Activated naive CD4-positive, alpha-beta T cell (primary cell): ENCODE results near the gene TMEM59.
"Not testable (repeated sequence)": the region's sequence is repeated elsewhere in the genome, so short reads cannot be mapped to it uniquely, and the experiment has no call there.

ENCODE experiments used
- DNase-seq, 4 experiments: peaks; one replicate each; lab custom pipeline; 2025; lab: John Stamatoyannopoulos, UW

Gene TMEM59, protein sequence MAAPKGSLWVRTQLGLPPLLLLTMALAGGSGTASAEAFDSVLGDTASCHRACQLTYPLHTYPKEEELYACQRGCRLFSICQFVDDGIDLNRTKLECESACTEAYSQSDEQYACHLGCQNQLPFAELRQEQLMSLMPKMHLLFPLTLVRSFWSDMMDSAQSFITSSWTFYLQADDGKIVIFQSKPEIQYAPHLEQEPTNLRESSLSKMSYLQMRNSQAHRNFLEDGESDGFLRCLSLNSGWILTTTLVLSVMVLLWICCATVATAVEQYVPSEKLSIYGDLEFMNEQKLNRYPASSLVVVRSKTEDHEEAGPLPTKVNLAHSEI

DNA sequence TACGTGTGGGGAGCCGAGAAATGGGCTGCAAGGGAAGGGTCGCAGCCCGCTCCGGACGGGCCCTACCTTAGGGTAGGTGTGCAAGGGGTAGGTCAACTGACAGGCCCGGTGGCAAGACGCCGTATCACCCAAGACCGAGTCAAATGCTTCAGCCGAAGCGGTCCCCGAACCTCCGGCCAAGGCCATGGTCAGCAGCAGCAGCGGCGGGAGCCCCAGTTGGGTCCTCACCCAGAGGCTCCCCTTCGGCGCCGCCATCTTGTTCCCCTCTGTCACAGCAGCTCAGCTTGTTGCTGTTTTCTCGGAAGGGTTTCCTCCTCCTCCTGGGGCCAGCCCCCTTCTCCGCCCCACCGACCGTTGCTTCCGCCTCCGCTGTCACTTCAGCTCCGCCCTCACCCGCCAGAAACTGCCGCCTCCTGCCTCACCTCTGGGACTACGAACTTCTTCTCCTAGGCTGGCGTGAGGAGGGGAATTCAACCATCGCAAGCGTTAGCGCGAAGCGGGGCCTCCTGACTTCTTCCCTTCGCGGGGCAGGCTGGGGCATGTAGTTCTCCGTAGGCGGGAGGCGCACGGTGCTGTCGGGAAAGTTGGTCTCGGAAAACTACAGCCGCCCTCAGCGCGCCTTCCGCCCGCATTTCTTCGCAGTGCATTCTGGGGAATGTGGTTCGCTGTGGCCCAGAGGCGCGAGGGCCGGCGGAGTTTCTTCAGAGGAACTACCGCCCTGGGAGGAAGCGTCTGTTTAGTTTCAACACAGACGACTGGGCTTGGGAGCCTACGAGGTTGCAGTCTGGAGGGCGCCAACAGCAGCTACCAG lies at the start of gene TMEM59, which contains the start of gene TCEANC2:
TSS of gene TMEM59 (minus strand) at position 271 of the 811 bp plus-strand sequence. CDS start at position 255, 16 bp downstream.
TSS of gene TCEANC2 (plus strand) at position 675 of the 811 bp plus-strand sequence. CDS start 815 bp downstream, outside the sequence.
- DNase-seq, result peak; percentile 91 to 95 (median 94)

DNA sequence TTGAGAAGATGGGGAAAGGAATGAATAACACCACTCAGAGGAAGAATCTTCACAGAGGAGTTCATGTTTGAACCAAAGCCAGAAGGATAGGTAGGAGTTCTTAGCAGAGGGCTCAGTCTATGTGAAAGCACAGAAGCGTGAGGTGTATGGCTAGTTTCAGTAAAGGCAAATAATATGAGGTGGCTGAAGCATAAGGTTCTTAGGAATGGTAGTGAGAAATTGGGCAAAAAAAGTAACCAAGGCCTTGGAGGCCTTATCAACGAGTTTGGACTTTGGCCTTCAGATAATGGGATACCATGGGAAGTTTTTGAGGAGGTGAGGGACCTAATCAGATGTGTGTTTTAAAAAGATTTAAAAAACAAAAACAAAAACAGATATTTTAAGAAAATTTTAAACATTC lies 47.5 kb upstream of the TMEM59 start:
- DNase-seq, result no peak

DNA sequence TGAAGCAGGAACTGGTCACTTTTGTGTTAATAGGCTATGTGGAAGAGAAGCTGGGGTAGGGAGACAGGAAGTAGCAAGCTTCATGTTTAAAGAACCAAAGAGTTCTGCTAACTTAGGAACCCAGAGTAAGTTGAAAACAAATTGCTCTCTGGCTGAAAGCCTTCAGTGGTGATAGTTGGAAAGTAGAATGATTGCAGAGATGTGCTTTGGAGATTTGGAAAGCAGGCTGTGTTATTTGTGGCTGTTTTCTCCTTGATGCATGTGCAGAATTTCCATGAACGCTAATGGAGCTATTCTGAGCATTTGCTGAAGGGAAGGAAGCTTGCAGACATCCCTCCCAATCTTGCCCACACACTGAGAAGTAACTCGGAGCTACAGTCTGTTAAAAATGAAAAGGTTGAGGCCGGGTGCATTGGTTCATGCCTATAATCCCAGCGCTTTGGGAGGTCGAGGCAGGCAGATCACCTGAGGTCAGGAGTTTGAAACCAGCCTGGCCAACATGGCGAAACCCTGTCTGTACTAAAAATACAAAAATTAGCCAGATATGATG lies 46.1 kb upstream of the TMEM59 start:
- no peak for DNase-seq

DNA sequence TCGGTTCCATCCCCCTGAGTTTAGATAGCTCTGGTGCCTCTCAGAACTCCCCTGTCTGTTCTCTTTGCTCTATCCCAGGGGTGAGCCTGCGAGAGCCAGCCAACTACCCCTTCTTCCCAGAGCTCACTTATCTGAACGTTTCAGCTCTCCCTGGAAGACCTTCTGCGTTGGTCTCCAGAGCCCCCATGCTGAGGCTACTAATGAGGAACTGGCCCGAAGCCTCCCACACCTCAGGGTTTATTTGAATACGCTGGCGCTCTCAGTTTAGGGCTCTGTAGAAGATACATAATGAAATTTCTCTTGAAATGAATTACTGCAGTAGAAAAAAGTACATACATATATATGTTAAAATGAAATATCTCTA lies 43.9 kb upstream of the TMEM59 start:
- no peak for DNase-seq

DNA sequence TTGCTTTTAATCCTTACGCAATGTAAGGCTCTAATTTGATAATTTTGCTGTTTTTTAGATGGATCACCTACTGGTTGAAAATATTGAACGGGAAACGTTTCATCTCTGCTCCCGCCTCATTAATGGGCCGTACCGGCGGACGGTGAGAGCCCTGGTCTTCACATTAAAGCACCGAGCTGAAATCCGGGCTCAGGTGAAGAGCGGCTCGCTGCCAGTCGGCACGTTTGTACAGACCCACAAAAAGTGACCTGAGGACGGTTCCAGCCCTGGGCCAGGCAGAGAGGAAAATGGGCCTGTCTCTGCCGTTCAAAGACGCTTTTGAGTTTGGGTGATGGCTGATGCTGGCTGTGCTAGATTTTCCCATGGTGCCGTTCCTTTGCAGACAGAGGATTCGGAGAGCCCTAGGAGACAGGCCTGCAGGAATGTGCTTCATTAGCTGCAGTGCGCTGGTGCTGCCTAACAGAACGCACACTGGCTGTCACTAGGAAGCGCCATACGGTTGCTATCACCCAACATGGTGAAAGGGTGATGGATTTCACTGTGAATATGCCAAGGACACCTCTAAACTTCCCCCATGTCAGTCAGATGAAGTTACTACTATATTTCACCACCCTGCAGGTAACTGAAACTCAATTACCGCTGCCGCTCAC lies 43.3 kb upstream of the TMEM59 start:
- no peak for DNase-seq

DNA sequence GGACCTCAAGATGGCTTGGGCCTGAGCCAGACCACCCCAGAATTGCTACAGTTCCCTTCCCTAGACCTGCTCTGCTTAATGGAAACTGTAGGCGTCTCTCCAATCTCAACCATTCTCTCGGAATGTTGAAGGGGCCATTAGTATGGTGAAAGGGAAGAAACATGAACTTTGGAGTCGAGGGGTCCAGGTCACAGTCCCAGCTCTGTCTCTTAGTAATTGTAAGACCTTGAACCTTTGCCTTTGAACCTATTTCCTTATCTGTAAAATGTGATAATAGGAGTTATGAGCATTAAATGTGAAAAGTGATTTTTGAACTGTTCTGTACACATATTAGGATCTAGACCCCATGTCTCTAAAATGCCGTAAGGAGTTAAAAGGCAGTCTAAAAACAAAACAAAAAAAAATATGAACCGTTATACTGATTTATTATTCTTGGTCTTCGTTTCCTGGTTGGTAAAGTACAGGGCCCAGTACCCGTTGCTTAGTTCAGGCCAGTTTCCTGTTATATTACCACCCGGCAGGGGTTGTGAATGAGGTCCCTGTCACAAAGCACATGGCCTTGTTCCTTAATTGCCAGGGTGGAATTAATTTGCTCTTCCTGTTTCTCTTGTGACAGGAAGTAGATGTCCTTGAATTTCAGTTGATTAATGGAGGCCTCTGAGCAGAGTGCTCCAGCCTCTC lies 42.7 kb upstream of the TMEM59 start:
- no peak for DNase-seq

DNA sequence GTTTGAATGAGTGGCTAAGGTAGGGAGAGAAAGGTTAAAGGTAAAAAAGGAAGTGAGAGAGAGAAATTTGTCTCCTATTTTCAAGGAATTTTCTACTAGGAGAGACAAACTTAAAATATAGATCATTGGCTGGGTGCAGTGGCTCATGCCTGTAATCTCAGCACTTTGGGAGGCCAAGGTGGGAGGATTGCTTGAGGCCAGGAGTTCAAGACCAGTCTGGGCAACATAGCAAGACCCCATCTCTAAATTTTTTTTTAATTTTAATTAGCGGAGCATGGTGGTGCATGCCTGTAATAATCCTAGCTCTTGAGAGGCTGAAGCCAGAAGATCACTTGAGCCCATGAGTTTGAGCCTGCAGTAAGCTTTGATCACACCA lies 41.7 kb upstream of the TMEM59 start:
- not testable (repeated sequence) for DNase-seq

DNA sequence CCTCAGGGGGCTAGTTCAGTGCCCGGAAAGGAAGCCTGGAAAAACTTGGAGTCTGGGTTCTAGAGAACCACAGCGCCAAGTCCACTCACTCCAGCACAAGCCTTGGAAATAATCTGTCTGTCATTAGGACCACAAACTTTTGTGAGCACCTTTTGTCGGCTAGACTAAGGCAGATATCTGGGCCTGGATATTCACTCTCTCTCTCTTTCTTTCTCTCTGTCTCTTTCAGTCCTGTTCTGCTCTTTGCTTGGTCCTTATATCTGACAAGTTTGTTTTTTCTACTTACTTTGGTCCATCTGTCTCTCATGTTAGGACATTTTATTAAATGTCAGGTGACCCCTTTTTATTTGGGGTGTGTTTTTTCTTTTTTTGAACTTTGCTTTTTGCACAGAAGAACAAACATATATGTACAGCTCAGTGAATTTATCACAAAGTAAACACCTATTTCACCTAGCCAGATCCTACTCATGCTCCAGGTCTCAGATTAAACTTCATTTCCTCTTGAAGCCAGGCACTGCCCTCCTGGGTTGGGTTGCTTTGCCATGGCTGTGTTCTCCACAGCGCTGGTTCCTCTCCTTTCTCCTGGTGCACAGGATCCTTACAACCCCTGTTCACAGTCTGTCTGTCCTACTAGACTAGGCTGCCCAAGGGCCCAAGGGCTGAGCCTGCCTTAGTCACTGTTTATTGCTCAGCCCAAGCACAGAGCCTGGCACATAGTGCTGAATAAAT lies 41.2 kb upstream of the TMEM59 start:
- no peak for DNase-seq

DNA sequence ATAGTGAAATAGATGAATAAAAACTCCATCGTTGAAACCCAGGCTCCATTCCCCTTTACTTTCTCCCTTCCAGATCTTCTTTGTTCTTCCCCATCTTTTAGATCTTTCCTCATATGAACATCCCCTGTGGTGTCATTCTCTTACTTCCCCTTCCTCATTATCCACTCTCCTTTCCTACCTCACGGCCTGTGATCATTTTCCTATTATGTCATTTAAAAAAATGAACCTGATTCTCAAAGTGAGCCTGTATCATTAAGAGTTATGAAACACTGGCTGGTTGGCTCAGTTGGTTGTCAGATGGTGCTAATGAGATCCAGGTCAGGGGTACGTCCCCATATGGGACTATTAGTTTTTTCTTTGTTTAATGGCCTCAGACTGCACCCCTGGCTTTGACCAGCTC lies 38.7 kb upstream of the TMEM59 start:
- no peak for DNase-seq

DNA sequence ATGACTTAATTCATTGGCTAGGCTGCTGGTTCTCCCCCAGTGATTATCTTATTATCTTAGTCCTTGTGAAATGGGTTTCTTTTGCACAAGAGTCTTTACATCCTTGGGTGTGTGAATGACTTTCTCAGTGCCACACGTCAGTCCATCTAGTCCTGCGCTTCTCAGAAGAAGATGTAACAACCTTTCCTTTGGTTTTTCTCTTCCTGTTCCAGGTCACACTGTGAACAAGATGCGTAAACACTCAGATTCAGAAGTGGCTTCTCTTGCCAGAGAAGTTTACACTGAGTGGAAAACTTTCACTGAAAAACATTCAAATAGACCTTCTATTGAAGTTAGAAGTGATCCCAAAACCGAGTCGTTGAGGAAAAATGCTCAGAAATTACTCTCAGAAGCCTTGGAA lies 35.4 kb upstream of the TMEM59 start:
- DNase-seq, result no peak

DNA sequence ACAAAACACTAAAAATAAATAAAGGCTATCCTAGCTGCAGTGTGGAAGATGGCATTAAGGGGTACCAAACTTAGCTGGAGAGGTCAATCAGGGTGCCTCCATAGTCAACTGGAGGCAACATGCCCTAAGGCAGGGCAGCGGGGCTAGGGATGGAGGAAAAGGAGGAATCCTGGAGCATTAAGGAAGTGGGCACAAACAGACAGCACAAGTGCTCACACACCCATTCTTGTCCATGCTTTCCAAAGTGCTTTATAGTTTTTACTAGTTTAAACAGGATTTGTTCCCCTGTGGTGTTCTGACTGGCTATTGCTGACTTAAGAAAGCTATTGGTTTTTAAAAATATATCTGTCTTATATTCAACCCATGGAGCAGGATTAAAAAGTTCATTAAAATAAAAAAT lies 33.8 kb upstream of the TMEM59 start:
- DNase-seq, result no peak

DNA sequence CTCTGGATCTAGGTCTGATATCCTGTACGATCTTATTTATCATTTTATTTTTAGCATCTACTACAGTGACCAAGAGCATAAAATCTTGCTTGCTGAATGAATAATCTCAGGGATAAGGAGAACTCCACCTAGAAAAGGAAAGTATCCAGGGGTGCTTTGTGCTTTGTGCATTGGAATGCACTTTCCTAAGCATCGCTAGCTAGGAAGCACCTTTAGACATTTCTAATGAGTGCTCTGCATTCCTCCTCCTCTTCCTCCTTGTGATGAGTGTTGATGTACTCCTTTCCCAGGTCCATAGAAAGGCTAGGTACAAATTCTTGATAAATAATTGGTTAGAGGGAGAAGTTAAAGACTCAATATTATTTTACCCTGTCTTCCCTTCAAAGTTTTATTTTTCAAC lies 31.8 kb upstream of the TMEM59 start:
- DNase-seq, result no peak

DNA sequence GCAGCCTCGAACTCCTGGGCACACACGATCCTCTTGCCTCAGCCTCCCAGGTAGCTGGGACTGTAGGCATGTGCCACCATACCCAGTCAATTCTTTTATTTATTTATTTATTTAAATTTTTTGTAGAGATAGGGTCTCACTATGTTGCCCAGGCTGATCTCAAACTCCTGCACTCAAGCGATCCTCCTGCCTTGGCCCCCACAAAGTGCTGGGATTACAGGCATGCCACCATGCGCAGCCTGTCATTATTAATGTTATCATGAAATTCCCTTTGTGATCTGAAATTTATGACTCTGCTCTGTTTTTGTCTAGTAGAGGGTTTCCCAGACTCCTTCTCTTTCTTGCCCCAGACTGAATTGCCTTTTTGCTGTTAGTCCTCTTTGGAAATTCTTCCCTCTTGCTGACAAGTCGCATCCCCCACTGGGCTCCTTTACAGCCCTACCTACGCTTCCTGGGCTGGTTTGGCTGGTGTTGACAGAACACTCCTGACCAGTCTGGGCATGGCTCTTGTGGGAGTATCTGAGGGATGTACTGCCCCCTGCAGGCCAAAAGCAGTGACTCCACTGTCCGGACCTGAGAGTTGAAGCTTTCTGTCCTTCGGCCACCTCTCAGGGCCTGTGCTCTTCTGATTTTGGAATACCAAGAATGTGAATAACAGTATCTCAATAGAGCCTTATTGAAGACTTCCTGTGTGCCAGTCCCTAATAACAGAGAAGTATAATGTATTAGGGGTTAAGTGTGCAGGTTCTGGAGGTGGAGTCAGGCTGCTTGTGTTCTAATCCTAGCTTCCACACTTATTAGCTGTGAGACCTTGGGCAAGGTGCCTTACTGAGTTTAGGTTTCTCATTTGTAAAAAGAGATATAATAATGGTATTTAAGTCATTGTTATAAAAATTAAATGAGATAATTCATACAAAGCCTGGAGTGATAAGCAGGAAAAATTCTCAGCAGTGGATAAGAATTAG lies 28.6 kb upstream of the TMEM59 start:
- peak in 3 of 4 experiments; percentile 3 to 37 (median 5) for DNase-seq

DNA sequence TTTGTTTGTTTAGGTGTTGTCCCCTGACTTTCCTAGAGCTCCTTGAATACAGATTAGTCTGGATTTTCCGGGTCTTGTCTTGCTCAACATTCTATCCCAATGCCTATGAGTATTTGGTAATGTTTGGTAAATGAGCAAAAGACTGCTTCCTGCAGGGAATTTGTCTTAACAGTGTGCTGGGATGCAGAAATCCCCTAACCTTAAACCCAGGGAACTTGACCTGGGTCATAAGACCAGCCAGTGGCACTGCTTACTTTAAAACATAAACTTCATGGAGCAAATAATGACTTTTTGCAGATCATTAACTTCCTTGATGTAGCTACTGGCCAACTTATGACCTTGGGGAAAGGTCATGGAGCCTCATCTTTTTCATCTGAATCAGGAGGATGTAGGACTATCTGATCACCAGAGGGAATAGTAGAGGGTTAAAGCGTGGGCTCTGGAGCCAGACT lies 27.6 kb upstream of the TMEM59 start:
- DNase-seq, result no peak

DNA sequence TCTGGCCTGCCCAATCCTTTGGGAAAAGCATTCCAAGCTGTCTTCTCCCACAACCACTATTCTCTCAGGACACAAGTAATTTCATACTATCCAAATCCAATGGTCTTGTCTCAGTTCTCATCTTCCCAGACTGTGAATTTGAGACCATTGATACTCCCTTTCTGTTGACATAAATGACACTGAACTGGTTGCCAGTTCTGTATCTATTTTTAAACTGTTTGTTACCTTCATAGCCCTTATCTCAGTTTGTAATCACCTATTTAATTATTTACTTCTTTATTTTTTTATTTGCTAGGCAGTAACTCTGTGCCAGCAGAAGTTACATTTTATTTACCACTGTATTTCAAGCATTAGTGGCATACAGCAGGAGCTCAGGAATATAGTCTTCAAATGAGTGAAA lies 24.4 kb upstream of the TMEM59 start:
- DNase-seq, result no peak

DNA sequence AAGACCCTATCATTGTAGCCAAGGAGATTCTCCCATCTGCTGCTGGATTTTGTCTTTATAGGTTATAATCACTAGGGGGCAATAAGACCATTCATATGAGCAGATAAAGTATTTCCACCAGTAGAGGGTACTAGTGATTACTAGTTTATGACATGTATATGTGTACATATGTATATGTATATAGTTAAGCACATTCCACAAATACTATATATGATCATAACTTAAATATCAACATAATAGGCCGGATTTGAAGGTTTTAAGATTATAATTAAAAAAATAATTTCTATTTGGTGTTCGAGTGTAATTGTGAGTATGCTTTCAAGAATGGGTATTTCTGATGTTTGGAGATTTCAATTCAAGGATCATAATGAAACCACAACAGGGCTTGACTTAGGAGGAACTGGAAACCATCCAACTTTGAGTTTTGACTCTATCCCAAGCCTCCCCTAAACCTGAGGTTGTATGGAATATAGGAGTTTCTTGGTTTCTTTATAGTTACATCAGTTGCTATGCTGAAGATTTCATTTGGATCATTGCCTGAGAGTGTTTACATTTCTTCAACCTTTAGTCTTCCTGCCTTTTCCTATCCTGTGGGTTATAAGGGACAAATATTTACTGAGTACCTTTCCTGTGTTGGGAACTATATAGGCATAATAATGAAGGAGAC lies 17.3 kb upstream of the TMEM59 start:
- no peak for DNase-seq

DNA sequence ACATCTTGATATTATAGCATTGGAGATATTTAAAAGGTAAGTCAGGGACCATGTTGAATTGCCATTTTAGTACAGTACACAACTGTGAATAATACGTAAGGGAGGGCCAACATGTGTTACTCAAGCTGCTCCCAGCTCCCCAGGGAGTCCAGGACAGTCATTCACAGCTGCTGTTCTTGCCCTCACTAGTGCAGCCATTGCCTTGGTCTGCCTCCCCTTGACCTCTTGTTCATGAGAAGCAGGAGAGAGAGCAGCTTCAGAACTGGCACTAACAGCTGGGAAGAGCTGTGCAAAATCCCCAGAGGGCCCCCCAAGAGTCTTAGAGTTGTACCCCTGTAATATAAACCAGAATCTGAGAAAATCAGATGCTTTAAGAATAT lies 16.8 kb upstream of the TMEM59 start:
- DNase-seq, result no peak

DNA sequence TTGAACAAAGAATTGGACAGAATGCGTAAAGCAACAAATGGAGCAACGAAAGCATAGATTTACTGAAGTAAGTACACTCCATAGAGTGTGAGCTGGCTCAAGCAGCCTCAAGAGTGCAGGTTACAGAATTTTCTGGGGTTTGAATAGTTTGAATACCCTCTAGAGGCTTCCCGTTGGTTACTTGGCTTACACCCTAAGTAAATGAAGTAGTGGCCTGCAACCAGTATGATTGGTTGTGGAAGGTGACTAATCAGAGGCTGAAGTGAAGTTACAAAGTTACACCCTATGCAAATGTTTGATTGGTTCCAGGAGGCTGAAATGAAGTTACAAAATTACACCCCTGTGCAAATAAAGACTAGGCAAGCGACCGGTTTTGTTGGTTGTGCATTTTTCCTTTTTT lies 11.3 kb upstream of the TMEM59 start:
- no peak for DNase-seq

DNA sequence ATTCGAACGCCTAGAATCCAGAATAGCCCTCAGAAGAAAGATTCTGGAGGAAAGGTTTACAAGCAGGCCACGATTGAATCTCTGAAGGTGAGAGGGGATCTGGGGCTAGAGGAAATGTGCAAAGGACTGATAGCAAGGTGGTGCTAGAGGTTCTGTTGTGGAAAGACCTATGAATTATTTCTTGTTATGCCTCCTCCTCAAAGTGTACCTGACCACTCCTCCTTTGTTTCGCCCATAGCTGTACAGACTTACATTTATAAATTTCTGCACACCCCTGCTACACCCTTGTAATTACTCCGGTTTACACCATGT lies 1.4 kb upstream of the TMEM59 start:
- DNase-seq, result no peak
